Mucosa of rectum (tissue), 2 donors: ENCODE results near the gene ECE2.

Source experiments
- H3K27ac ChIP-seq, 2 donors: one replicate each; pipeline ENCODE4 v1.7.0; 2013; ENCODE audit warnings: inconsistent platforms in 2 of 2, low read depth in 2 of 2, low read length in 2 of 2
- H3K27me3 ChIP-seq, 2 donors: one replicate each; pipeline ENCODE4 v1.7.0; 2013; ENCODE audit warnings: low read length in 2 of 2; ENCODE audit not compliant: control insufficient read depth in 2 of 2, insufficient read depth in 2 of 2
- H3K36me3 ChIP-seq, 2 donors: one replicate each; pipeline ENCODE4 v1.7.0; 2013; ENCODE audit warnings: low read length in 2 of 2; ENCODE audit not compliant: control insufficient read depth in 2 of 2, insufficient read depth in 2 of 2
- H3K4me1 ChIP-seq, 2 donors: one replicate each; pipeline ENCODE4 v1.7.0; 2013; ENCODE audit warnings: low read length in 2 of 2, mild to moderate bottlenecking in 1 of 2; ENCODE audit not compliant: control insufficient read depth in 2 of 2, insufficient read depth in 2 of 2
- H3K4me3 ChIP-seq, 2 donors: one replicate each; pipeline ENCODE4 v1.7.0; 2013; ENCODE audit warnings: low read length in 2 of 2
- H3K9ac ChIP-seq, 2 donors: one replicate each; pipeline ENCODE4 v1.7.0; 2013; ENCODE audit warnings: low read length in 2 of 2, low read depth in 1 of 2, mild to moderate bottlenecking in 1 of 2
- H3K9me3 ChIP-seq, 2 donors: one replicate each; pipeline ENCODE4 v1.7.0; 2013; ENCODE audit warnings: low read length in 2 of 2; ENCODE audit not compliant: control insufficient read depth in 2 of 2
- donor health status: healthy.
- donor health status: Normal muscosa, but diverticular disease.

Gene ECE2

GRCh38 chr3:184322731-184323487 is 47.1 kb downstream of the ECE2 start:
- Histone ChIP-seq H3K36me3 (peaks cover 77 to 80% of the 10 kb centered on the region in 2 donors), H3K4me1 (peaks cover 12 to 18% of the 10 kb centered on the region in 2 donors), H3K27ac (no peak overlapping the region), H3K9me3 (no peaks in the 10 kb centered on the region), H3K27me3 (no peaks in the 10 kb centered on the region), H3K9ac (no peak overlapping the region), H3K4me3 (no peak overlapping the region)

DNA sequence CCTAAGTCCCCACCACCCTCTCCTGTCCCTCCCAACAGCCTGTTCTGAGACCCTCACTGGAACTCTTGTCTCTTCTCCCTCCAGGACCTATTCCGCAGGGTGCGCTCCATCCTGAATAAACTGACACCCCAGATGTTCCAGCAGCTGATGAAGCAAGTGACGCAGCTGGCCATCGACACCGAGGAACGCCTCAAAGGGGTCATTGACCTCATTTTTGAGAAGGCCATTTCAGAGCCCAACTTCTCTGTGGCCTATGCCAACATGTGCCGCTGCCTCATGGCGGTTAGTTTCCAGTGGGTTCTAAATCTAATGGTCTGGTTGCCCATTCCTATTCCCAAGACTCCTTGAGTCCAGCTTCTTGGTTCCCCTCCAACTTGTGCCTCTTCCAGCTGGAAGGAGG is 47.9 kb downstream of the ECE2 start:
- Histone ChIP-seq H3K27me3 (no peaks in the 10 kb centered on the region), H3K4me1 (peaks cover 12 to 16% of the 10 kb centered on the region in 2 donors), H3K9ac (no peak overlapping the region), H3K9me3 (no peaks in the 10 kb centered on the region), H3K27ac (no peak overlapping the region), H3K4me3 (no peak overlapping the region), H3K36me3 (peaks cover 83 to 85% of the 10 kb centered on the region in 2 donors)

- H3K9ac ChIP-seq = no peak overlapping the region
- no peak overlapping the region for H3K4me3 ChIP-seq
- peaks cover 91 to 94% of the 10 kb centered on the region in 2 donors for H3K36me3 ChIP-seq
- no peak overlapping the region for H3K27ac ChIP-seq
- H3K4me1 ChIP-seq = peaks cover 2 to 3% of the 10 kb centered on the region in 2 donors
- H3K27me3 ChIP-seq = no peaks in the 10 kb centered on the region
- no peaks in the 10 kb centered on the region for H3K9me3 ChIP-seq
Observed at GRCh38 chr3:184325269-184325668, 49.4 kb downstream of the ECE2 start.

GRCh38 chr3:184325715-184326369 is 50.0 kb downstream of the ECE2 start:
- no peaks in the 10 kb centered on the region for H3K4me1 ChIP-seq
- H3K9ac ChIP-seq = no peak overlapping the region
- peaks cover 88 to 93% of the 10 kb centered on the region in 2 donors for H3K36me3 ChIP-seq
- H3K27ac ChIP-seq = no peak overlapping the region
- no peaks in the 10 kb centered on the region for H3K9me3 ChIP-seq
- no peak overlapping the region for H3K4me3 ChIP-seq
- no peaks in the 10 kb centered on the region for H3K27me3 ChIP-seq

DNA sequence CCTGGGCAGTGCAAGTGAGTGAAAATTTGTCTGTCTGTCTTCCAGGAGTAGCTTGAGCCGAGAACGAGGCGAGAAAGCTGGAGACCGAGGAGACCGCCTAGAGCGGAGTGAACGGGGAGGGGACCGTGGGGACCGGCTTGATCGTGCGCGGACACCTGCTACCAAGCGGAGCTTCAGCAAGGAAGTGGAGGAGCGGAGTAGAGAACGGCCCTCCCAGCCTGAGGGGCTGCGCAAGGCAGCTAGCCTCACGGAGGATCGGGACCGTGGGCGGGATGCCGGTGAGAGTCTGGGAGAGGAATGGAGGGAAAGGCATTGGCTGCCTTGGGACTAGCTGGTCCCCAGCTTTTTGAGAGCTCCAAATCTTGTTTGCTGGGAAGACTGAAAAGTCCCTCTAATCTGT is 51.3 kb downstream of the ECE2 start:
- H3K4me3 ChIP-seq = no peak overlapping the region
- H3K9ac ChIP-seq = no peak overlapping the region
- H3K4me1 ChIP-seq = no peaks in the 10 kb centered on the region
- peaks cover 88 to 93% of the 10 kb centered on the region in 2 donors for H3K36me3 ChIP-seq
- no peak overlapping the region for H3K27ac ChIP-seq
- H3K27me3 ChIP-seq = no peaks in the 10 kb centered on the region
- H3K9me3 ChIP-seq = no peaks in the 10 kb centered on the region

DNA sequence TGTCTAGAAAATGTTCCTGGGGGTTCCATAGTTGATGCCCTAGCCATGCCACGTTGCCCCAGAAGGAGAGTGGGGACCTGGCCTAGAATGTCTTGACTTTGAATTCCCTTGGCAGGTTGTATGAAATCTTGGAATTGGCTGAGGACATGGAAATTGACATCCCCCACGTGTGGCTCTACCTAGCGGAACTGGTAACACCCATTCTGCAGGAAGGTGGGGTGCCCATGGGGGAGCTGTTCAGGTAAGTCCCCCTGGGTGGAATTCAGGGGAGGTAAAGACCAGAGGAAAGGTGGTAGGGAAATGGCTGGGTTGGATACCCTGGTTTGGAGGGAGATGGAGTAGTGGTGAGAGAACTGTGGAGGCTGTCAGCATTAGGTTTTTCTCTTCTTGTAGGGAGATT is 52.7 kb downstream of the ECE2 start:
- no peaks in the 10 kb centered on the region for H3K4me1 ChIP-seq
- no peak overlapping the region for H3K27ac ChIP-seq
- no peaks in the 10 kb centered on the region for H3K27me3 ChIP-seq
- H3K4me3 ChIP-seq = no peak overlapping the region
- peaks cover 87 to 93% of the 10 kb centered on the region in 2 donors for H3K36me3 ChIP-seq
- no peaks in the 10 kb centered on the region for H3K9me3 ChIP-seq
- H3K9ac ChIP-seq = no peak overlapping the region

DNA sequence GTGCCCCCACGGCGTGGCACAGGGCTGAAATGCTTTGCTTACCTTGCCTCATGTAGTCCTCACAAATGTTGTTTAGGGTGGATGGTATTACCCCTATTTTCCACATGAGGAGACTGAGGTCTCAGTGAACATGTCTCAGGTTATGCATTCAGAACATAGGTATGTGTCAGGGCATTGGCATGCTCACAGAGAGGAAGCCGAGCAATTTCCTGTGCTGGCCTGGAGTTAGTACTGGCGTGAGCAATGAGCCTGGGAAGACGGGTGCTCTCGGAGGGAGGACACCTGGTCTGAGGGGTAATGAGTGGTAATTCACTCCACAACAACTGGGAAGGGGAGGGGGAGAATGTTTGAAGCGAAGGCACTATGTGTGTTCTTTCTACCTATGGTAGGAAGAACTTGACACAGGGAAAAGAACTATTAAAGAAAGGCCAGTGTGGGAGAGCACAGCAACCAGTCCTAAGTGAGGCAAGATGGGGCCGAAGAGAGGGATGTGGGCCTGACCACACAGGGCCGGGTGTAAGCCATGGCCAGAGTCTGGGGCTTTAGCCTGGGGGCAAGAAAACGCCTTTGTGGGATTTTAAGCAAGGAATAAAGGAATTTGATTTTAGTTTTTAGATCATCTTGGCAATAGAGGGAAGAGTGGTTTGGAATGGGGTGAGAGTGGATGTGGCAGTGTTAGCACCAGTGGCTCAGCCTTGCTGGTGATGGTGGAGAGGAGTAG is 56.7 kb downstream of the ECE2 start:
- no peaks in the 10 kb centered on the region for H3K27me3 ChIP-seq
- no peak overlapping the region for H3K4me3 ChIP-seq
- H3K9me3 ChIP-seq = no peaks in the 10 kb centered on the region
- H3K36me3 ChIP-seq = peaks cover 58 to 69% of the 10 kb centered on the region in 2 donors
- H3K9ac ChIP-seq = no peak overlapping the region
- peaks cover 16 to 18% of the 10 kb centered on the region in 2 donors for H3K4me1 ChIP-seq
- no peak overlapping the region for H3K27ac ChIP-seq

DNA sequence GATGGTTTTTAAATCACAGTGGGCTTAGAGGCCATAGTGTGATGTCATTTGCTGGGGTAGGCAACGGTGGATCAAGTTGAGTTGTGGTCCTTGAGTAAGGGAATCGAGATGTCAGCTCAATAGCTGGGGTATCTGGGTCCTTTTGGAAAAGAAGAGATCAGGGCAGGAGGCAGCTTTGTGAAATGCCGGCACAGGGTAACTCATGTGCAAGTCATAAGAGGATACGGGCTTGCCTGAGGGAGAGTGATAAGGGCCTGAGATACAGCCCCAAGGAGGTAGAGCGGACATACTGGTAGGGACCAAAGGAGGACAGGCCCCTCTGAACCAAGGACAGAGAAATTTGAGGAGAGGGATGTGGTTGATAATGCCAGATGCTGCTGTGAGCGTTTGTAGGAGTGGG is 57.4 kb downstream of the ECE2 start:
- Histone ChIP-seq H3K4me1 (peaks cover 22 to 24% of the 10 kb centered on the region in 2 donors), H3K4me3 (no peak overlapping the region), H3K9me3 (no peaks in the 10 kb centered on the region), H3K27ac (no peak overlapping the region), H3K27me3 (no peaks in the 10 kb centered on the region), H3K36me3 (peaks cover 51 to 63% of the 10 kb centered on the region in 2 donors), H3K9ac (no peak overlapping the region)

DNA sequence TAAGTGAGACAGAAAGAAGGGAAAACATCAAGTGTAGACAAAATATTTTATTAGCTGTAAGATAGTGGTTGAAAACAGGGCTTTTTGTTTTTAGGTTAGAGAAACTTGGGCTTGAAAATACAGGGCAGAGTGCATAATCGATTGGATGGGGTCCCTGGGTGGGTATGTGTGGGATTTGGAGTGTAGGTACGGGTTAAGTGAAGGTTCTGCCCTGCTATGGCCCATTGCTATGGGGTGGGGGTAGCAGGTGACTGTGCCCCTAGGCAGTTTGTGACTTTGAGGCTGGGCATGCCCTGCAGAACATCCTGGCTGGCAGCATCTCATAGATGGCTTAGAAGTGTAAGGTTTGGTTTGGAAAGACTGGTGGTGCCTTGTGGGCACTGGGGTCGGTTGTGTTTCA is 57.9 kb downstream of the ECE2 start:
- no peak overlapping the region for H3K9ac ChIP-seq
- no peaks in the 10 kb centered on the region for H3K9me3 ChIP-seq
- H3K4me1 ChIP-seq = peaks cover 22 to 25% of the 10 kb centered on the region in 2 donors
- H3K4me3 ChIP-seq = no peak overlapping the region
- H3K27ac ChIP-seq = no peak overlapping the region
- peaks cover 46 to 58% of the 10 kb centered on the region in 2 donors for H3K36me3 ChIP-seq
- H3K27me3 ChIP-seq = no peaks in the 10 kb centered on the region
